HG02623 (cell line): ENCODE results near the gene MRGPRX2.

ENCODE experiments used
- ATAC-seq: cut with Tn5 transposase; IDR thresholded peaks from one replicate; pipeline ENCODE4 v1.9.1; 2021; ENCODE audit warnings: moderate library complexity; ENCODE audit not compliant: unreplicated experiment

Gene MRGPRX2

DNA sequence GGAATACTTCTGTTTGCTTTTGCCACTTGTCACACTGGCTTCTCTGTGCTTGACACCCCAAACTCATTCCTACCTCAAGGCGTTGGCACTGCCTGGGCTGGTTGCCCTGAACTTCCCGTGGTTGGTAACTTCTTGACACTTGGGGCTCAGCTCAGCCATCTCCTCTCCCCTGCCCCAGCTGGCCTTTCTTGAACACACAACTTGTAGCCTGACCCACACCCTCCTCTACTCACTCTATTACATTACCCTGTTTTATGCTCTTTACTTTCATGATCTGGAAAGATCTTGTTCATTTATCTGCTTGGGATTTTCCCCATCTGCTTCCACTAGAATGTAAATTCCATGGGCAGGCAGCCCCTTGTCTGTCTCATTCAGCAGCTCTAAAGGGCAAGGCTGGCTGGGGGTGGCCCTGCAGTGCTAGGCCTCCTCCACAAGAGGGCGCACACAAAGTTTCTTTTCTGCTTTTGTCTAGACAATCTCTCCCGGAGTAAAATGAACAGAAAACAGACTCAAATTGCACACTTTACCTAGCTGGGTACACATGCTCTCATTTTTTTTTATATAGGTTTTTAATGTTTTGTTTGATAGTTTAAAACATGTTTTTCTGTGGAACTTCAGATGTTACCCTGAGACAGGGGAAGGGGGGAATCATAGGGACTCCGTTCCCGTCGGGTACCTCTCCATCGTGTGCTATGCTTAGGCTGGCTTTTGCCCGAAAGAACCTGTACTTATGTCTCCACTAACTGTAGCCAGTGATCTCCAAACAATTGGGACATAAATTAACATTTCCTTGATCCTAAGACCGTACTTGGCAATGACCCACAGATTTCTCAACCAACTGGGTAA, 16.4 kb upstream of the MRGPRX2 start:
- ATAC-seq = peak; percentile 70

DNA sequence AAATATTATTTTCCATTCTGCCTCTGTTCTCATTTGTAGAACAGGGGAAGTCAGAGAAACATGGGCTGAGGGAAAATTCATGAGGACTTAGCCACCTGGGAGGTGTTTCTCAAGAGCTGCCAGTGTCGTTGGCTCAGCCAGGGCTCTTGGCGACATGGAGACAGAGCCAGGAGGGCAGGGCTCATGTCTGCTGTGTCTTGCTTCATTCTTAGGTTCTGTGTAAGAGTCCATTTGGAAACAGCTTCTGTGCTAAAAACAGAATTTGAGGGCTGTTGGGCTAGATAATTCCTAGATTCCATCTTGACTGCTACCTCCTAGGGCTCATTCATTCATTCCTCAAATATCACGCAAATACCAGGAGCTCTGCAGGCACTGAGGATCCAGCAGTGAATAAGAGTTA, 15.1 kb upstream of the MRGPRX2 start:
- ATAC-seq = no peak

DNA sequence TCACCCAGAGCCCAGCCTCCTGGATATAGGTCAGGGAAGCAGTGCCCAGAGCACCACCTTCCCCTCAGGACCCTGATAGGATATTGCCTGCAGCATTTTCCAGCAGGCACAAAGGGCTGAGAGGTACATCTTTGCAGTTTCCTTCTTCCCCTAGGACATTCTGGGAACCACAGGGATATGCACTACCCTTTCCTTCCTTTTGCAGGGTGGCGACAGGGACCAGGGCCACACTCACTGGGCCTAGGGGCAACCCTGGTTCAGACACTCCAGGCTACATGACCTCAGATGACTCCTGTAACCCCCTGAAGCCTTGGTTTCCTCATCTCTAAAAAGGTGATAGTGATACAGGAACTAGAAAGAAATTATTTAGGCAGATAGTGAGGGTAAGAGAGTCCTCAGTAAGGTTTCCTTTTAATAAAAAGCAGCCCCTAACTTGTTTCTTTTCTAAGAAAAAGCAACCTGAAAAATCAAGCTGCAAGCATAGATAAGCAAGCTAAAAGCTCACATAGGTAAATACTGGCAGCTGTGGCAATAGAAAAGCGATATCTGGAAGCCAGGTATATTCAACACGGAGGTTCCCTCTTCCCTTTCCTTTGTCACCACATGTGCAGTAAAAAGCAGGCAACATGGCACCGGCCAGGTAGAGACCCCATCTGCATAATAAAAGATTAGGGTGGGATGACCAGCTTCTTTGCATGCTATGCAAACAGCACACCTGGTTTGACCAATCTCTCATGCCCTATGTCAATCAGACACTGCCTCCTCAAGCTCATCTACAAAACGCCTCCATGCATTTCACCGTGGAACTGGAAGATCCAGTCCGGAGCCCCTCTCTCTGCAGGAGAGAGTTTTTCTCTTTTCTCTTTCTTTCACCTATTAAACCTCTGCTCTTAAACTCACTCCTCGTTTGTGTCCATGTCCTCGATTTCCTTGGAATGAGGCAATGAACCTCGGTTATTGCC, 13.2 kb upstream of the MRGPRX2 start:
- no peak for ATAC-seq

DNA sequence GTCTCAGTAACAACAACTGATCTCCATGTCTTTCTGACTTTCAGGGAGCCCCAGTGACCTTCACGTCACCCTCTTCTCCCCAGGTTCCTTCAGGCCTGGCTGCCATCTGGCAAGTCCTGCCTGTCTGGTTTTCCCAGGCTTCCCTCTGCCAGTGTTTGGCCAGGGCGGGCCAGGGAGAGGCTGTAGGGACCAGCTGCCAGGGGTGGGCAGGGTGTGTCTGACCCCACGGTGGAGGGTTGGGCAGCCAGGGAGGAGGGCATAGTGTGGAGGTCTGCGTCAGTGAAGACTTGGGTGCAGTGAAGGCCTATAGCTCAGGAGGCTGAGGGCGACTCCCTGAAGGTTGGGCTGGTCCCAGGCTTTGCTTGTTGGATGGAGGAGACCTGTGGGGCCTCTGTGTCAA, 11.9 kb upstream of the MRGPRX2 start:
- no peak for ATAC-seq

DNA sequence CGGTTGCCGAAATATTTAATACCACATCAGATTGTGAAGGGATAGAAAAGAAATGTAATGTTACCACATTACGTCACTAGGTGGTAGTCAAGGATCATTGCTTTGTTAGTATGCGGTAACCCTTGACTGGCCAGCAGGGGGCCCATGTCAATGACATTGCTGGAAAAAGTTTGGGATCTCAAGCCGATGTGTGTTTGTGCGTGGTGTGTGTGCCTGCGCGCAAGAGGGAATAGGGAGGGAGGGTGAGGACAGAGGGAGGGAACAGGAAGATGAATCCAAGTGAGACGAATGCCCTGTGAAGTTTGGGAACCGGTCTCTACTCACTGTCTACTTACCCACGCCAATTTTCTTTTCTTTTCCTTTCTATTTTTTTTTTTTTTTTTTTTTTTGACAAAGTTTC, 10.7 kb upstream of the MRGPRX2 start:
- ATAC-seq = peak; percentile 91

DNA sequence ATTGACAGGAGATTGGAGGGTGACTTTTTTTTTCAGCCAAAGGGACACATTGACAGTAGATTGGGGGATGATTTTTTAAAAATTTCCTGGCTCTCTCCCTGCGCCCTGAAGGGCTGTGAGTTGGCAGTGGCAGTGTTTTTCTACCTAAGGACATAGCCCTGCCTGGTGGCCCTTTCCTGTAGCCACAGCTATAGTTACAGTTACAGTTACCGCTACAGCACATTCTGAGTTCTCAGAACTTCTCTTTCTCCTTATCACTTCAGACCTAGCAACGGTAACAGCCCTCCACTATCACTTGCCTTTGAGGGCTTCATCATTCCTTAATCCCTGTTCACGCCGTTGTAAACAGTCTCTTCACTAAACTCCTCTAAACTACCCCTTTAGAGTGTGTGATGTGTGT, 684 bp downstream of the MRGPRX2 start:
- no peak for ATAC-seq

DNA sequence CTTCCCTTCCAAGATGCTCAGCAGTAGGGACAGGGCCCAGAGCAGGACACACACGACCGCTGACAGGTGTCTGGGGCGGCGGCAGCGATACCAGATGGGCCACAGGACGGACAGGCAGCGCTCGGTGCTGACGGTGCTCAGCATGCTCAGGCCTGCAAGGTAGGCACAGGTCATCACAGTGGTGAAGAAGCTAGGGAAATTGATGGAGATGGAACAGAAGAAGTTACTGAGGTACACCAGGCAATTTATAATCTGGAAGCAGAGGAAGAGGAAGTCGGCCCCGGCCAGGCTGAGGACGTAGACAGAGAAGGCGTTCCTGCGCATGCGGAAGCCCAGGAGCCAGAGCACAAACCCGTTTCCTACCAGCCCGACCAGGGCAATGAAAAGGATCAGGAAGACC, 4.6 kb downstream of the MRGPRX2 start:
- no peak for ATAC-seq

DNA sequence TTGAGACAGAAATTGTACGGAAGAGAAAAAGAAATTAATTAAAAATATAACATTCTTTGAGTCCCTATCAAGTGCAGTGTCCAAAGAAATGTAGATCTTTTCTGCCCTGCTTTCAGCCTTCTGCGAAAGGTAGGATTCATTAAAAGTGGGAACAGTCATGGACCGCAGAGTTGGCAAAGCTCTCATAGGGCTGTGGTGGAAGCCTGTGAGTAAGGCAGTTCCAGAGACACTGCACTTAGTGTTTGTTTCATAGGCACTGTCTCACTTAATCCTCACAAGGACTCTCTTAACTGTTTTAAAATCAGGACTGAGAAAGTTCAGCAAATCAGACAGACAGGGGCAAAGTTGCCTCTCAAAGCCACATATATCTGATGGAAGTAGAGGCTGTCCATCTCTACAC, 5.5 kb downstream of the MRGPRX2 start:
- ATAC-seq = no peak

DNA sequence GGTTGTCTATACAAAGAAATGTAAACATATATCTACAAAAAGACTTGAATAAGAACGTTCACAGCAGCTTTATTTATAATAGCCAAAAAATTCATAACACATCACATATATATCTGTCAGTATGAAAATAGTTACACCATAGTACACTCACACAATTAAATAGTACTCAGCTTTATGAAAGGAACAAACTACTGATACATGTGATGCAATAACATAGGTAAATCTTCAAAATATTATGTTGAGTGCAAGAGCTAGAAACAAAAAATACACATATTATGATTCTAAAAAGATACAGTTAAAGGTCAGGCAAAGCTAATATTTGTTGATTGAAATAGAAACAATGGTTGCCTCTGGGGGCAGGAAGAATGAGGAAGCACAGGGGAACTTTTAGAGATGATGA, 6.6 kb downstream of the MRGPRX2 start:
- no peak for ATAC-seq

DNA sequence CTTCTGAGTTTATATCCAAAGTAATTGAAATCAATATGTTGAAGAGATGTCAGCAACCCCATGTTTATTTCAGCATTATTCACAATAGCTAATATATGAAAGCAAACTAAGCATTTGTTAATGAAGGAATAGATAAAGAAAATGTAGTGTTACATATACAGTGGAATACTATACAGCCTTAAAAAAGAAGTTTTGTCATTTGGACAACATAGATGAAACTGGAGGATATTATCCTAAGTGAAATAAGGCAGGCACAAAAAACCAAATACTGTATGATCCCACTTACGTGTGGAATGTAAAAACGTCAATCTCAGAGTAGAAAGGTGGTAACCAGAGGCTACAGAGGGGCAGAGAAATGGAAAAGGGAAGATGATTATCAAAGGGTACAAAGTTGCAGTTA, 10.2 kb downstream of the MRGPRX2 start:
- ATAC-seq = no peak

DNA sequence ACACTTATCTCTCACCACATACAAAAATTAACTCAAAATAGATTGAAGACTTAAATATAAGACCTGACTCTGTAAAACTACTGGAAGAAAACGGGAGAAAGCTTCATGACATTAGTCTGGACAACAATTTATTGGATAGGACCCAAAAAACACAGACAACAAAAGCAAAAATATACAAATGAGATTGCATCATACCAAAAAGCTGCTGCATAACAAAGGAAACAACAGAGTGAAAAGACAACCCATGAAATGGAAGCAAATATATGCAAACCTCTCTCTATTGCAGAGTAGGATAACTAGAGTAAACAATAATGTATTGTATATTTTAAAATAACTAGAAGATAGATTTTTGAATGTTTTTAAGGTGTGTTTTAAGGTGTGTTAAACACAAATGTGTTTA, 11.2 kb downstream of the MRGPRX2 start:
- ATAC-seq = no peak

DNA sequence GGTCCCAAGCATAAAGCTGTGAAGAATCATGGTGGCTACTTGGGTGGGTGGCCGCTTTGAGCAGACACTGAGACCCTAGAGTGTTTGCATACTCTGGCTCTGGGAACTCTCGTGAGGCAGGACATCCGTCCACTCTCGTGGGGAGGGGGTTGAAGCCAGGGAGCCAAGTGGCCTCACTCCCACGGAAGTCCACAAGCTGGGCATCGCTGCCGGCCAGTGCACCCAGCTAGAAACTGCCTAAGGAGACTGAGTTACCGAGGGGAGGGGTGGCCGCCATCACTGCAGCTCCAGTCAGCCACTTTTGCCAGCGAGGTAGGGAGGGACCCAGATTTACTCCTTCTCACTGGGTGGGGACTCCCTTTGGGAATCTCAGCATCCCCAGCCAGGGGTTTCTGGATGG, 20.5 kb downstream of the MRGPRX2 start:
- no peak for ATAC-seq

DNA sequence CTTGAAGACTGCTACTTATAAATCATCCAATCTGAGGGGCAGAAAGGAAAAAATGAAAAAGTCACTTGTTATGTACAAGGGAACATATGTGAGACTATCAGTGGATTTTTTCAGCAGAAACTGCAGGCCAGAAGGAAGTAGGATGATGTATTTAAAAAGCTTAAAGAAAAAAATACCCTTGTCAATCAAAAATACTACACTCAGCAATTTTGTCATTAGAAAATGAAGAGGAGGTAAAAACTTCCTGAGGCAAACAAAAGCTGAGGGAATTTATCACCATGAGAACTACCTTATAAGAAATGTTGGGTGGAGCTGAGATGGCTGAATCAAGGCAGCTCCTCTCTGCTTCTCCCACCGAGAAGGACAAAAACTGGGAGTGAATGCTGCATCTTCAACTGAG, 21.1 kb downstream of the MRGPRX2 start:
- ATAC-seq = no peak

DNA sequence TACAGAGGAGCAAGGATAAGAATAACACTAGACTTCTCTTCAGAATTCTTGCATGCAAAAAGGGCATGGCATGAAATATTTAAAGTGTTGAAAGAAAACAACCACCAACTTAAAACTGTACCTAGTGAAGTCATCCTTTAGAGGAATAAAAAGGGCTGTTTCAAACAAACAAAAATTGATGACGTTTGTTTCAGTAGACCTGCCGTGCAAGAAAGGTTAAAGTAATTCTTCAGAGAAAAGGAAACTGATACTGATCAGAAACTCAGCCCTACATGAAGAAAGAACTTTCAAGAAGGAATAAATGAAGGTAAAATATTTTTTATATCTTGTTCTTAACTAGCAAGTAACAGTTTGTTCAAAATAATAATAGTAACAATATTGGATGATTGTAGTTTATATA, 27.5 kb downstream of the MRGPRX2 start:
- ATAC-seq = no peak

DNA sequence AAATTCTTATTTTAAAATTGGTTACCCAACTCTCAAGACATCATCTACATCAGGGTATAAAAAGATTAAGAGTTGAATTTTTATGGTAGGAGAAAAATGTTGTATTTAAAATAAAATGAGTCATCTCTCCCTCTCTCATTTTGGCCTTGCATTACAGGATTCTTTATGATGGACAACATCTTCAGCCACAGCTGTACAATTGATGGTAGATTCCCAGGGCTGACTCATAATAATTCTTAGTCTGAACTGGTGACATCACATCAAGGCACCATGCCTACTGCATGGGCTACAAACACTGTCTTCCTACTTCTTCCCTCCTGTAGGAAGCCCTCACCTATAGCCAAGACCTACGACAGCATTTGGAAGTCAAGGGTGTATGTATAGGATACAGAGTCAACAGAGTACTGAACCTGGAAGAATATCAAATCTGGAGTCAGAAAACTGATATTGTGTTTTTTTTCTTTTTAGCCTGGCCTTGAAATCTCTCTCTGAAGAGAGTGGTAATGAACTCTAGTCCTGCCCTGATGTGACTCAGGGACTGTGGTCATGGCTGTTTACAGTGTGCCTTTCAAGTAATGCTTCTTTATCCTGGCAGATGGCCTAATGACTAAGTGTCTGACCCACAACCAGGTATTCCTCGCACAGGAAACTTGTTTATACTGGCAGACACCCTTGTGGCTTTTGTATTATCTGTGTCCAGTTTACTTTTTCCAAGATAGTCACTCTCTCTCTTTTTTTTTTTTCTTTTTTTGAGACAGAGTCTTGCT, 32.5 kb downstream of the MRGPRX2 start:
- ATAC-seq = no peak

DNA sequence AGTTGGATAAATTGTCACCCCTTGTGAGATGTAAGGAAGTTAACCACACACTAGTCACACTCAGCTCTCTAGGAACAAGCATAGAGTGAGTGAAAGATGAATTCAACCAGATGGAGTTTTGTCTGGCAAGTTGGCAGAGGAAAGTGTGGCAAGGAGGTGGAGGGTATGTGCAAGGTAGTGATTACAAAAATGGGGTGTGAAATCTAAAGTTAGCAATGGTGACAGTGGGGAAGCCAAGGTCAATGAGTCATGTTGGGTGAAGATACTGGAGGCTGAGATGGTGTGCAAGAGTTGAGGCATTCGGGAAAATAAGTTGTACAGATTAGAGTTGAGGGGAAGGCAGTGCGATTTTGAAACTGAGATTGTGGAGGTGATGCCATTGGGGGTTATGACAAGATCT, 33.7 kb downstream of the MRGPRX2 start:
- ATAC-seq = no peak

DNA sequence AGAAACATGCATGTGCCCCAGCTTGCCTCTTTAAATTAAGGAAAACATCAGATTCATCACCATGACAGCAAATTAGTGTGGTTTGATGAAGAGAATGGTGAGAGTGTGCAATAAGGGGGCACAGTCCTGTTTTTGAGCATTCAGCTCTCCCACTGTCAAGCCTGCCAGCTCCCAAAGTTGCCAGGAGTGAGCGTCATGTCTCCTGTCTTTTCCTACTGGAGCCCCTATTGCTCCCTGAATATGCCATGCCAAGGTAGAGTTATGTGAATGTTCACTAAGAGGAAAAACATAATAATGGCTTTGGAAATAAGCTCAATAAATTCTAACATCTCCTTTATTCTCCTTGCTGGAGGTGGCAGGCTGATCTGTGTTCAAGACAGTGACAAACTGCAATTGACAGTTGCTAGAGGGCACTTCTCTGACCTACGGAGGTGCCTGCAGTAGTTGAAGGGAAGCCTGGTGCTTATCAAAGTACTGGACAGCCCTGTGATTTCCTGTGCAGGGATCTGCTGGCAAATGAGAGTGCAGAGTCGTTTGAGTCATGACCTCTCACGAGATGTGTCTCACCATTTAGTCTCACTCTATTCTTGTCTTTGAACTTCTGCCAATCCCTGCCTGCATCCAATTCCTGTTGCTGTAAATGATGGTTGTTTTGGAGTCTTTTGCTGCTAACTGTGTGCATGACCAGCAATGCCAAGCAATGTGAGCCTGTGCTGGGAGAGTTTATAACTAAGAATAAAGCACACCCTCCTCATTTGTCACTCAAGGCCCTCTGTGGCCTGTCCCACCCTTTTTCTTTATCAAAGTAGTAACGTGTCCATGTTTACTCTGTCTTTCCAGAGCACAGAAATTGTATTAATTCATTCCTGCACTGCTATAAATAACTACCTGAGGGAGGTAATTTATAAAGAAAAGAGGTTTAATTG, 34.8 kb downstream of the MRGPRX2 start:
- no peak for ATAC-seq

DNA sequence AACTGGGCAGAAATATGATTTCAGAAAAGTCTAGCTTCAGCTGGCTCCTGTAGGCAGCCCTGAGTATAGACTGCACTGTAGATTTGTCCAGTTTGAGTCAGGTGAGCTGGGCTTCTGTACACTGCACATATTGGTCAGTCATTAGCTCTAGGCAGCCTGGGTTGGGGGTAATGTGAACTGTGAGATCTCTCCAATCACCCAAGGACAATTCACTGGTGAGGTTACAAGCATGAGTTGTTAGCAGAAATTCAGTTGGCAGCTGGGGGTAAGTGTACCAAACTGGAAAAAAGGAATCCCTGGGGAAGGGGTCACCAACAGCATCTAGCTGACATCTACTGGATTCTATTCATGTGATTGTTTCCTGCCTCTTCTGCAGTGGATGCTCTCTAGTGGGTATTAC, 39.7 kb downstream of the MRGPRX2 start:
- no peak for ATAC-seq

DNA sequence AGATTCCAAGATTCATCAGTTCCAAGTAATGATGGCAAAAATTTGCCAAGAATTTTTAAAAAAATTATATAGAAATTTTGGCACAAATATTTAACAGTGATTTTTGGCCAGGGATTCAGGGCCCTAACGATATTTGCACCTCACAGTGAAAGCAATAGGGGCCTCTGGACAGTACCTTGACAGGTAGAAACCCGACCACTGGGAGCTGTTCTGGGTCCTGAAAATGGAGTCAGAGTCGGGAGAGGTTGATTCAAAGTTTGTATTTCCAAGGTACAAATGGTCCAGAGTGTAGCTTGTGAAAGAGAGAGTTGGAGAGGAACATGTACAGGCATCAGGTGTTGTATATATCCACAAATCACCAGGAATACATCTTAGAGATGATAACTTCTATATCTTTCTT, 41.6 kb downstream of the MRGPRX2 start:
- ATAC-seq = no peak

DNA sequence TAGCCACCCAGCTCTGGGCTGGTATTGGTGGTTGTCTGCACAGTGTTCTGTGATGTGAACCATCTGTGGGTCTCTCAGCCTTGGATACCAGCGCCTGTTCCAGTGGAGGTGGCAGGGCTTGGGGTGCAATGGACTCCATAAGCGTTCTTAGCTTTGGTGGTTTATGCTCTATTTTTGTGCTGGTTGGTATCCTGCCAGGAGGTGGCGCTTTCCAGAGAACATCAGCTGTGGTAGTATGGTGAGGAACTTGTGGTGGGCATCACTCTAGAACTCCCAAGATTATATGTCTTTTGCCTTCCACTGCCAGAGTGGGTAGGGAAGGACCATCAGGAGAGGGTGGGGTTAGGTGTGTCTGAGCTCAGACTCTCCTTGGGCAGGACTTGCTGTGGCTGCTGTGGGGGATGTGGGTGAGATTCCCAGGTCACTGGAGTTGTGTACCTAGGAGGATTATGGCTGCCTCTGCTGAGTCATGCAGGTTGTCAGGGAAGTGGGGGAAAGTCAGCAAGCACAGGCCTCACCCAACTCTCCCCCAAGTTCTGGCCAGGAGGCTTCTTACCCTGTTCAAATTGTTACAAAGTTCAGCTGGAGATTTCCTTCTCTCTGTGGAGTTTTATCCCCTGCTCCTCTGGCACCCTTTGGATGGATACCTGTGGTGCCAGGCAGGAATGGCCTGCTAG, 47.2 kb downstream of the MRGPRX2 start:
- no peak for ATAC-seq
